Muscle of leg (tissue), 11 donors: ENCODE measurements around the gene SKIDA1. TPM values are rescaled to one million over a fixed set of nuclear protein-coding genes. Genes with fewer than 3 reads are reported as not detected.

Source experiments
- DNase-seq: peaks from one replicate; pipeline ENCODE4 v3.0.0; 2013
- H3K27ac ChIP-seq: one replicate; pipeline ENCODE4 v1.5.1; 2013; ENCODE audit warnings: mild to moderate bottlenecking, low read length, control low read depth
- H3K27me3 ChIP-seq: one replicate; pipeline ENCODE4 v1.6.1; 2013; ENCODE audit warnings: low read length; ENCODE audit not compliant: control insufficient read depth, insufficient read depth
- H3K36me3 ChIP-seq: one replicate; pipeline ENCODE4 v1.6.1; 2013; ENCODE audit warnings: low read length; ENCODE audit not compliant: control insufficient read depth, insufficient read depth
- H3K4me1 ChIP-seq: one replicate; pipeline ENCODE4 v1.6.1; 2013; ENCODE audit warnings: low read length; ENCODE audit not compliant: control insufficient read depth, insufficient read depth
- H3K4me3 ChIP-seq: one replicate; pipeline ENCODE4 v1.5.1; 2013; ENCODE audit warnings: low read length, control low read depth
- H3K9me3 ChIP-seq: replicated peaks from 2 replicates; pipeline ENCODE4 v1.6.1; 2013; ENCODE audit warnings: low read depth, low read length; ENCODE audit not compliant: control insufficient read depth
- WGBS: methylation state at CpG from one replicate; pipeline ENCODE4 v1.1.5; 2013; ENCODE audit warnings: missing lambda C conversion rate; ENCODE audit not compliant: insufficient coverage; 5-methylcytosine and 5-hydroxymethylcytosine counted together
- polyA plus RNA-seq, 8 donors: library from polyadenylated mRNA; unstranded; fragments of 120-200 nt; gene quantifications; one replicate each; pipeline versions ENCODE4 v1.2.1 to v1.2.3, GENCODE V29; 2013; ENCODE audit warnings: inconsistent platforms in 1 of 8, low replicate concordance in 1 of 8; ENCODE audit not compliant: insufficient read length in 8 of 8, insufficient read depth in 1 of 8
- total RNA-seq: library from RNA; stranded (reverse); fragments of 120-200 nt; gene quantifications from one replicate; pipeline ENCODE4 v1.2.4, GENCODE V29; 2013

The SKIDA1 gene
- total and polyA plus RNA-seq, 9 donors = 1.7 to 2.9 (median 2.6) TPM

DNA sequence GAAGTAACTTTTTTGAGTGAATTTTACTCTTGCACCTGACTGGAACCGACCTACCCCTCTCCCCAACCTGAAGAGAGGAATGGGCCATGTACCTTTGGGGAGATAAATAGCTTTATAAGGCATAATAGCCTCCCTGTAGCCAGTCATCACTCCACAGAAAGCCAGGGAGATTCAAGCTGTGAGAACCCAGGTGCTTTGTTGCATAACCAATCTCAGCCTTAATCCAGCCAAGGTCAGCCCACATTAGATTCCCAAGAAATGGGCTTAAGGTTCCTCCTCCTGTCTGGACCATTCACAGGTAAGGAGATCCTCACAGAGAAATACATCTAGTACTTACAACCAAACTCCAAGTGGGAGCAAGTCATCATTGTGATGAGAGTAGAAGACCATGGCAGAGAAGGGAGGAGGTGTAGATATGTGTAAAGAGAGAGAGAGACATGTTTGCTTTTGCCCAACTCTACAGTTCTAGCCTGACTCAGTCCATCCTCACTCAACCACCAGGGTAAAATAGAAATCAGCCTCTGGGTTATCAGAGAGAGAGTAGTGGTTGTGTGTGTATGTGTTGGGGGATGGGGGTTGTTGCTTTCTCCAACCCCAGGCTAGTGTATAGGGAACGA, 23.6 kb downstream of the SKIDA1 start:
- Histone ChIP-seq H3K27me3 (peaks cover 12% of the 10 kb centered on the region), H3K36me3 (no peaks in the 10 kb centered on the region), H3K4me3 (no peak overlapping the region), H3K27ac (no peak overlapping the region), H3K4me1 (peaks cover 24% of the 10 kb centered on the region), H3K9me3 (no peaks in the 10 kb centered on the region)
- WGBS = no CpG with 5 or more reads among the region's 2 CpGs
- DNase-seq = no peak

GRCh38 chr10:21501091-21501490, 24.4 kb downstream of the SKIDA1 start:
- Histone ChIP-seq H3K4me1 (peaks cover 21% of the 10 kb centered on the region), H3K36me3 (no peaks in the 10 kb centered on the region), H3K9me3 (no peaks in the 10 kb centered on the region), H3K27me3 (peaks cover 13% of the 10 kb centered on the region), H3K4me3 (no peak overlapping the region), H3K27ac (no peak overlapping the region)
- WGBS = 72% methylated on average over 2 of the region's 5 CpGs
- no peak for DNase-seq

GRCh38 chr10:21500578-21500910, 24.9 kb downstream of the SKIDA1 start:
- Histone ChIP-seq H3K4me3 (peak overlapping the region; percentile 42), H3K27me3 (peaks cover 13% of the 10 kb centered on the region), H3K4me1 (peaks cover 20% of the 10 kb centered on the region), H3K27ac (peak overlapping the region; percentile 69), H3K36me3 (no peaks in the 10 kb centered on the region), H3K9me3 (no peaks in the 10 kb centered on the region)
- 7% methylated on average over 6 of the region's 14 CpGs for WGBS
- DNase-seq = no peak

GRCh38 chr10:21499701-21500577, 25.5 kb downstream of the SKIDA1 start:
- H3K4me1 ChIP-seq = peaks cover 22% of the 10 kb centered on the region
- peak overlapping the region; percentile 42 for H3K4me3 ChIP-seq
- H3K27ac ChIP-seq = peak overlapping the region; percentile 69
- 37% methylated on average over 69 of the region's 72 CpGs for WGBS
- no peaks in the 10 kb centered on the region for H3K36me3 ChIP-seq
- no peaks in the 10 kb centered on the region for H3K9me3 ChIP-seq
- H3K27me3 ChIP-seq = peaks cover 13% of the 10 kb centered on the region
- peak; percentile 68 for DNase-seq

DNA sequence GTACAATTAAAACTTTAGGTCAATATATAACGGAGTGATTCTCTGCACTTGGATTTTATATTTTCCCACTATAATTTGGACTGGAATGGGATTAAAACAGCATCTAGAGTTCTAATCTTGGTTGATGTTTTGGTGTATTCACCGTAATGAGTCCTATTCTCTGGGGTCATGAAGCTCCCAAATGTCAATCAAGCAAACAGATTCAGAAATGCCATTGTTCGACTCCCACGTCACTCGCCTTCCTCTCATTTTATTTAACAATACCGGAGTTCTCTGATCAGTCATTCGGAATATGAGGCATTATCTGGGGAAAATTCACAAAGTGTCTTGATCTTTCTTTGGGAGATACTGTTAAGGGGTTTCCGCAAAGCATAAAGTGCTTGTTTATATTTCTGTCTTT, 26.5 kb downstream of the SKIDA1 start:
- WGBS = 93% methylated on average over 4 of the region's 8 CpGs
- no peaks in the 10 kb centered on the region for H3K9me3 ChIP-seq
- no peak for DNase-seq
- no peaks in the 10 kb centered on the region for H3K36me3 ChIP-seq
- peaks cover 13% of the 10 kb centered on the region for H3K27me3 ChIP-seq
- H3K4me1 ChIP-seq = peaks cover 26% of the 10 kb centered on the region
- no peak overlapping the region for H3K27ac ChIP-seq
- no peak overlapping the region for H3K4me3 ChIP-seq

- no CpG with 5 or more reads among the region's 2 CpGs for WGBS
- DNase-seq = no peak
- H3K36me3 ChIP-seq = no peaks in the 10 kb centered on the region
- H3K27me3 ChIP-seq = peaks cover 13% of the 10 kb centered on the region
- no peak overlapping the region for H3K4me3 ChIP-seq
- H3K4me1 ChIP-seq = peaks cover 26% of the 10 kb centered on the region
- no peaks in the 10 kb centered on the region for H3K9me3 ChIP-seq
- H3K27ac ChIP-seq = no peak overlapping the region
Measured at GRCh38 chr10:21498377-21498776, 27.1 kb downstream of the SKIDA1 start.

DNA sequence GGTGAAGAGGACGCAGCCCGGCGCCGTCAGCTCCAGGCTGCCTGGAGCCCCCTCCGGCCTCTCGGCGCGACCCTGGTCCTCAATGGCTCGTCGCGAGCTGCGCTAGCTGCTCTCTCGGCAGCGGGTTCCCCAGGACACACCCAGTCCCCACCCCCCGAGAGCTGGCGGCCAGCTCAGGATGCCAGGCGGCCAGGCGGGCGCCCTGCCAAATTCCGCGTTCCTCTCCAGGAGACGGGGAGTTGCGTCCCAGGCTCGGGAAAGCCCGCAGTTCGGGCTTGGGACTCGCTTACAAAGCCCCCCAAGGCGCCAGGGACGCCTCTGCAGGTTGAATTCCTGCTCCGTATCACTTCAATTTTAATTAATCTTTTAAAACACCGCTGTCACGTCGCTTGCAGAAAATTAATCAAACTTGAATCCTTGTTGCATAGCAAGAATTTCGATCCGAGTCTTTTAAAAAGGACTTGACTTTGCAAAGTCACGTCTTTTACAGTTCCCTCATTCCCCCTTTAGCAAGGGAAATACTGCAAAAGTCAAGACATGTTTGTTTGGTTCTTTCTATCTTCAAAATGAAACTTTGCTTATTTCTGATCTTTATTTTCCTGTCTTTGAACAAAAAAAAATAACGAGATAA, 28.2 kb downstream of the SKIDA1 start:
- Histone ChIP-seq H3K36me3 (no peaks in the 10 kb centered on the region), H3K4me1 (peaks cover 26% of the 10 kb centered on the region), H3K27ac (peak overlapping the region; percentile 92), H3K9me3 (no peaks in the 10 kb centered on the region), H3K27me3 (peaks cover 13% of the 10 kb centered on the region), H3K4me3 (peak overlapping the region; percentile 89)
- peak; percentile 93 for DNase-seq
- WGBS = under 1% methylated on average over 26 of the region's 37 CpGs

GRCh38 chr10:21496343-21497176, 28.9 kb downstream of the SKIDA1 start:
- peak; percentile 79 for DNase-seq
- Histone ChIP-seq H3K36me3 (no peaks in the 10 kb centered on the region), H3K4me3 (peak overlapping the region; percentile 89), H3K27ac (peak overlapping the region; percentile 92), H3K27me3 (peaks cover 13% of the 10 kb centered on the region), H3K4me1 (peaks cover 26% of the 10 kb centered on the region), H3K9me3 (no peaks in the 10 kb centered on the region)
- under 1% methylated on average over 64 of the region's 72 CpGs for WGBS

GRCh38 chr10:21495752-21496342, 29.6 kb downstream of the SKIDA1 start:
- Histone ChIP-seq H3K27ac (peak overlapping the region; percentile 92), H3K4me1 (peaks cover 20% of the 10 kb centered on the region), H3K4me3 (peak overlapping the region; percentile 89), H3K27me3 (peaks cover 13% of the 10 kb centered on the region), H3K36me3 (no peaks in the 10 kb centered on the region), H3K9me3 (no peaks in the 10 kb centered on the region)
- peak; percentile 94 for DNase-seq
- WGBS = 0% methylated on average over 26 of the region's 58 CpGs
